ENCODE results near the gene CYP8B1.

CYP8B1 gene

DNA sequence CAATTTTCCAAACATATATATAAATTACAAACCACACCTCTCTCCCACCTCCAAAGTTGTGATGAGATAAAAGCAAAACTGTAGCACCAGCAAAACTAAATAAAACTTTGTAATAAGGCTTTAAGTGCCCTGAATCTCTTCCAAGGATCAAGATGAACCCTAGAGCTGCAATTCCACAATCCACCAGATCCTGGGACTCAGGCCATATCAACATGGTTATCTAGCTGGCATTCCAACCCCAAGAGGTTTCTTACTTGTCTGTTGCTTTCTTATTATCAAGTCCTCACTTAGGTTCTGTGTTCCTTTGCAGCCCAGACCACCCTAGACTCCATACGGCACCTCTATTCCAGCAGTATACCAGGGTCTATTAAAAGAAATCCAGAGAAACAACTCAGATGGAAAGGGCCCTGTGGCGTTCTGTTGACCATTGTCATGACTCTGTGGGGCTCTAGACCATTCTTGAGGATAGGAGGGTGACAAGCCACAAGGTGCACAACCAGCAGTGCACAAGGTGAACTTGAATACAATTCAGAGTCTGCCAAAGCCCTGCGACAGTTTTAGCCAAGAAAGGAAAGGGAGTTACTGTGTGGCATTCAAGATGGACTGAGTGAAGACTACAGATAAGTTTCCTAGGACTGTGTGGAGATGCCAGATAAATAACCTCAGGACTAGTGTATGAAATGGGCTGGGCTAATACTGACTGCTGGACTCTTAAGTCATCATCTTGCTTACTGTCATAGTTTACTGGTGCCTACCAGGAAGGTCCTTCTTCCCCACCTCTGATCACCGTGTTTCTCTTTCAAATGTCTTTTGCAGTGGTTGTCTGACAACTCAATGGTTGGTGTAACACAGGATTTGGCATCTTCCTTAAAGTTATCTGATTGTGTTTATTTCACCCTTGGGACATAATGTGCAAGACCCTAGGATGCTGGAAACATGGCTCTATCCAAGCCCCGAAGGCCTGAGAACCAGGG, 39.2 kb downstream of the CYP8B1 start:
- H3K9me3 ChIP-seq (ENCODE audit: control extremely low read depth in 1 of 5, control insufficient read depth in 4 of 5, insufficient read depth in 2 of 5, low read depth in 1 of 5, low read length in 4 of 5) = no peaks in the 10 kb centered on the region
- no peak overlapping the region for H3K4me3 ChIP-seq (ENCODE audit: control insufficient read depth in 1 of 7, extremely low read depth in 1 of 7, insufficient read depth in 4 of 7, low read depth in 2 of 7, low read length in 6 of 7)
- DNase-seq = peak; percentile 52 to 79 (median 65)
- ChIA-PET POLR2A (no interaction called here), CTCF (interaction anchor here (0.9 to 1.0 kb wide), 2 partner anchors 41 kb away, joined by 3 to 4 read pairs; no protein-coding TSS in a partner anchor)
- H3K27ac ChIP-seq (ENCODE audit: insufficient read depth in 1 of 2, low read depth in 1 of 2, low read length in 2 of 2, poor library complexity in 1 of 2, severe bottlenecking in 2 of 2) = no peak overlapping the region
- no peaks in the 10 kb centered on the region for H3K27me3 ChIP-seq (replicated peaks in 2 of 5; ENCODE audit: control insufficient read depth in 4 of 5, insufficient read depth in 5 of 5, low read length in 4 of 5)
- WGBS (ENCODE audit: insufficient coverage) = 90% methylated on average over 5 of the region's 5 CpGs
- no peaks in the 10 kb centered on the region for H3K4me1 ChIP-seq (ENCODE audit: control extremely low read depth in 1 of 4, control insufficient read depth in 4 of 4, insufficient read depth in 4 of 4, low read length in 3 of 4)
- no peaks in the 10 kb centered on the region for H3K36me3 ChIP-seq (ENCODE audit: control insufficient read depth in 4 of 4, insufficient read depth in 4 of 4, low read length in 3 of 4)

GRCh38 chr3:42831321-42831713, 44.4 kb downstream of the CYP8B1 start:
- H3K4me1 ChIP-seq (ENCODE audit: control extremely low read depth in 1 of 4, control insufficient read depth in 4 of 4, insufficient read depth in 4 of 4, low read length in 3 of 4) = peaks cover 0 to 6% (median 0%) of the 10 kb centered on the region in 4 experiments
- H3K27me3 ChIP-seq (replicated peaks in 2 of 5; ENCODE audit: control insufficient read depth in 4 of 5, insufficient read depth in 5 of 5, low read length in 4 of 5) = no peaks in the 10 kb centered on the region
- peak; percentile 79 to 88 (median 86) for DNase-seq
- CTCF ChIA-PET = interaction anchor here (0.6 to 2.9 kb wide), 23 partner anchors 8 to 330 kb away, joined by 3 to 38 read pairs (median 4); no protein-coding TSS in a partner anchor
- peak overlapping the region in 1 of 7 experiments; percentile 1 for H3K4me3 ChIP-seq (ENCODE audit: control insufficient read depth in 1 of 7, extremely low read depth in 1 of 7, insufficient read depth in 4 of 7, low read depth in 2 of 7, low read length in 6 of 7)
- 0% methylated on average over 2 of the region's 3 CpGs for WGBS (ENCODE audit: insufficient coverage)
- POLR2A ChIA-PET = no interaction called here
- H3K27ac ChIP-seq (ENCODE audit: insufficient read depth in 1 of 2, low read depth in 1 of 2, low read length in 2 of 2, poor library complexity in 1 of 2, severe bottlenecking in 2 of 2) = no peak overlapping the region
- H3K9me3 ChIP-seq (ENCODE audit: control extremely low read depth in 1 of 5, control insufficient read depth in 4 of 5, insufficient read depth in 2 of 5, low read depth in 1 of 5, low read length in 4 of 5) = no peaks in the 10 kb centered on the region
- no peaks in the 10 kb centered on the region for H3K36me3 ChIP-seq (ENCODE audit: control insufficient read depth in 4 of 4, insufficient read depth in 4 of 4, low read length in 3 of 4)

GRCh38 chr3:42830437-42831320, 45.0 kb downstream of the CYP8B1 start:
- Histone ChIP-seq H3K36me3 (ENCODE audit: control insufficient read depth in 4 of 4, insufficient read depth in 4 of 4, low read length in 3 of 4) (no peaks in the 10 kb centered on the region), H3K27ac (ENCODE audit: insufficient read depth in 1 of 2, low read depth in 1 of 2, low read length in 2 of 2, poor library complexity in 1 of 2, severe bottlenecking in 2 of 2) (no peak overlapping the region), H3K4me1 (ENCODE audit: control extremely low read depth in 1 of 4, control insufficient read depth in 4 of 4, insufficient read depth in 4 of 4, low read length in 3 of 4) (peaks cover 0 to 6% (median 0%) of the 10 kb centered on the region in 4 experiments), H3K27me3 (replicated peaks in 2 of 5; ENCODE audit: control insufficient read depth in 4 of 5, insufficient read depth in 5 of 5, low read length in 4 of 5) (no peaks in the 10 kb centered on the region), H3K9me3 (ENCODE audit: control extremely low read depth in 1 of 5, control insufficient read depth in 4 of 5, insufficient read depth in 2 of 5, low read depth in 1 of 5, low read length in 4 of 5) (no peaks in the 10 kb centered on the region), H3K4me3 (ENCODE audit: control insufficient read depth in 1 of 7, extremely low read depth in 1 of 7, insufficient read depth in 4 of 7, low read depth in 2 of 7, low read length in 6 of 7) (peak overlapping the region in 1 of 7 experiments; percentile 1)
- ChIA-PET POLR2A (no interaction called here), CTCF (interaction anchor here (0.6 to 2.9 kb wide), 23 partner anchors 9 to 330 kb away, joined by 3 to 38 read pairs (median 4); no protein-coding TSS in a partner anchor)
- DNase-seq = peak; percentile 78 to 88 (median 88)
- WGBS (ENCODE audit: insufficient coverage) = 34% methylated on average over 3 of the region's 7 CpGs

GRCh38 chr3:42829628-42830436, 45.8 kb downstream of the CYP8B1 start:
- H3K4me1 ChIP-seq (ENCODE audit: control extremely low read depth in 1 of 4, control insufficient read depth in 4 of 4, insufficient read depth in 4 of 4, low read length in 3 of 4) = peaks cover 0 to 6% (median 0%) of the 10 kb centered on the region in 4 experiments
- CTCF ChIA-PET = interaction anchor here (0.7 to 2.9 kb wide), 15 partner anchors 10 to 85 kb away, joined by 3 to 38 read pairs (median 5); no protein-coding TSS in a partner anchor
- H3K27ac ChIP-seq (ENCODE audit: insufficient read depth in 1 of 2, low read depth in 1 of 2, low read length in 2 of 2, poor library complexity in 1 of 2, severe bottlenecking in 2 of 2) = no peak overlapping the region
- no peaks in the 10 kb centered on the region for H3K27me3 ChIP-seq (replicated peaks in 2 of 5; ENCODE audit: control insufficient read depth in 4 of 5, insufficient read depth in 5 of 5, low read length in 4 of 5)
- POLR2A ChIA-PET = interaction anchor here (0.6 kb wide), 1 partner anchor 12 kb away, joined by 3 read pairs; no protein-coding TSS in a partner anchor
- H3K36me3 ChIP-seq (ENCODE audit: control insufficient read depth in 4 of 4, insufficient read depth in 4 of 4, low read length in 3 of 4) = no peaks in the 10 kb centered on the region
- H3K9me3 ChIP-seq (ENCODE audit: control extremely low read depth in 1 of 5, control insufficient read depth in 4 of 5, insufficient read depth in 2 of 5, low read depth in 1 of 5, low read length in 4 of 5) = peaks cover 0 to under 1% (median 0%) of the 10 kb centered on the region in 5 experiments
- no peak for DNase-seq
- 100% methylated on average over 3 of the region's 5 CpGs for WGBS (ENCODE audit: insufficient coverage)
- no peak overlapping the region for H3K4me3 ChIP-seq (ENCODE audit: control insufficient read depth in 1 of 7, extremely low read depth in 1 of 7, insufficient read depth in 4 of 7, low read depth in 2 of 7, low read length in 6 of 7)

- no peak overlapping the region for H3K27ac ChIP-seq (ENCODE audit: insufficient read depth in 1 of 2, low read depth in 1 of 2, low read length in 2 of 2, poor library complexity in 1 of 2, severe bottlenecking in 2 of 2)
- ChIA-PET CTCF (interaction anchor here (1.0 to 1.5 kb wide), 4 partner anchors 44 to 55 kb away, joined by 3 to 8 read pairs (median 4); no protein-coding TSS in a partner anchor), POLR2A (interaction anchor here (0.6 kb wide), 1 partner anchor 12 kb away, joined by 3 read pairs; no protein-coding TSS in a partner anchor)
- peaks cover 0 to 2% (median 0%) of the 10 kb centered on the region in 5 experiments for H3K9me3 ChIP-seq (ENCODE audit: control extremely low read depth in 1 of 5, control insufficient read depth in 4 of 5, insufficient read depth in 2 of 5, low read depth in 1 of 5, low read length in 4 of 5)
- 100% methylated on average over 4 of the region's 5 CpGs for WGBS (ENCODE audit: insufficient coverage)
- no peaks in the 10 kb centered on the region for H3K27me3 ChIP-seq (replicated peaks in 2 of 5; ENCODE audit: control insufficient read depth in 4 of 5, insufficient read depth in 5 of 5, low read length in 4 of 5)
- DNase-seq = no peak
- no peak overlapping the region for H3K4me3 ChIP-seq (ENCODE audit: control insufficient read depth in 1 of 7, extremely low read depth in 1 of 7, insufficient read depth in 4 of 7, low read depth in 2 of 7, low read length in 6 of 7)
- H3K4me1 ChIP-seq (ENCODE audit: control extremely low read depth in 1 of 4, control insufficient read depth in 4 of 4, insufficient read depth in 4 of 4, low read length in 3 of 4) = peaks cover 0 to 6% (median 0%) of the 10 kb centered on the region in 4 experiments
- H3K36me3 ChIP-seq (ENCODE audit: control insufficient read depth in 4 of 4, insufficient read depth in 4 of 4, low read length in 3 of 4) = no peaks in the 10 kb centered on the region
These were observed 46.5 kb downstream of the CYP8B1 start for GRCh38 chr3:42829083-42829627.

DNA sequence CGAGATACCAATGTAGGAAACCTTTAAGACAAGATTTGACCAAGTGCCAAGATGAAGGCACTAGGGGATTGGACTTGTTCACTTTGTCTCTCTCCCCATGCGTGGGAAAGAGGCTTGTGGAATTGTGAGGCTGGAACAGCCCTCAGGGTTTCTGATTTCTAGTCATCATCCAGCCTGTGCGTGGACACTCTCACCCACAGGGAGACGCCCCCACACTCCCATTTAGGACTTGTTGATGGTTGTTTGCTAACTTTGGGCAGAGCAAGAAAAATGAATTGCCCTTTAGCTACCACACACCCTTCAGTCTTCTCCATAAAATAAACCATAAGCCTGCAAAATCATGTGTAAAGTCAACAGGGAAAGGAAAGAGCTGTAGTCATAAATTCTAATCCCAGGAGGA, 48.0 kb downstream of the CYP8B1 start:
- no peak overlapping the region for H3K27ac ChIP-seq (ENCODE audit: insufficient read depth in 1 of 2, low read depth in 1 of 2, low read length in 2 of 2, poor library complexity in 1 of 2, severe bottlenecking in 2 of 2)
- no peaks in the 10 kb centered on the region for H3K27me3 ChIP-seq (replicated peaks in 2 of 5; ENCODE audit: control insufficient read depth in 4 of 5, insufficient read depth in 5 of 5, low read length in 4 of 5)
- 100% methylated on average over 2 of the region's 4 CpGs for WGBS (ENCODE audit: insufficient coverage)
- ChIA-PET POLR2A (no interaction called here), CTCF (interaction anchor here (0.7 to 1.2 kb wide), 5 partner anchors 10 to 48 kb away, joined by 3 to 4 read pairs (median 4); no protein-coding TSS in a partner anchor)
- peaks cover 0 to 6% (median 0%) of the 10 kb centered on the region in 4 experiments for H3K4me1 ChIP-seq (ENCODE audit: control extremely low read depth in 1 of 4, control insufficient read depth in 4 of 4, insufficient read depth in 4 of 4, low read length in 3 of 4)
- no peak for DNase-seq
- H3K4me3 ChIP-seq (ENCODE audit: control insufficient read depth in 1 of 7, extremely low read depth in 1 of 7, insufficient read depth in 4 of 7, low read depth in 2 of 7, low read length in 6 of 7) = no peak overlapping the region
- no peaks in the 10 kb centered on the region for H3K36me3 ChIP-seq (ENCODE audit: control insufficient read depth in 4 of 4, insufficient read depth in 4 of 4, low read length in 3 of 4)
- H3K9me3 ChIP-seq (ENCODE audit: control extremely low read depth in 1 of 5, control insufficient read depth in 4 of 5, insufficient read depth in 2 of 5, low read depth in 1 of 5, low read length in 4 of 5) = peaks cover 0 to 2% (median 0%) of the 10 kb centered on the region in 5 experiments
